NCI-H1436 treated with DMSO at 0.1 percent for 48 hours (cell line): ENCODE measurements around the gene IL12A.

ENCODE experiments used
- DNase-seq: peaks from one replicate; lab custom pipeline; 2025; lab: John Stamatoyannopoulos, UW

Gene IL12A

GRCh38 chr3:159988617-159989271, at the start of gene IL12A:
IL12A (plus strand) TSS chr3:159988835.
- no peak for DNase-seq

- DNase-seq: no peak
These were observed 47.3 kb upstream of the IL12A start for GRCh38 chr3:159941038-159942000.

- no peak for DNase-seq
These were observed 43.9 kb upstream of the IL12A start for GRCh38 chr3:159944781-159945180.

- DNase-seq: no peak
These were observed 42.7 kb upstream of the IL12A start for GRCh38 chr3:159945930-159946329.

- DNase-seq: no peak
These were observed 41.4 kb upstream of the IL12A start for GRCh38 chr3:159947220-159947619.

GRCh38 chr3:159948429-159949144, 40.0 kb upstream of the IL12A start:
- DNase-seq: no peak

GRCh38 chr3:159950156-159950898, 38.3 kb upstream of the IL12A start:
- no peak for DNase-seq

GRCh38 chr3:159951540-159951939, 37.1 kb upstream of the IL12A start:
- DNase-seq: no peak

GRCh38 chr3:159953325-159954085, 35.1 kb upstream of the IL12A start:
- no peak for DNase-seq

GRCh38 chr3:159960188-159961148, 28.2 kb upstream of the IL12A start:
- DNase-seq: no peak

- no peak for DNase-seq
These were observed 24.3 kb upstream of the IL12A start for GRCh38 chr3:159964166-159964973.

DNA sequence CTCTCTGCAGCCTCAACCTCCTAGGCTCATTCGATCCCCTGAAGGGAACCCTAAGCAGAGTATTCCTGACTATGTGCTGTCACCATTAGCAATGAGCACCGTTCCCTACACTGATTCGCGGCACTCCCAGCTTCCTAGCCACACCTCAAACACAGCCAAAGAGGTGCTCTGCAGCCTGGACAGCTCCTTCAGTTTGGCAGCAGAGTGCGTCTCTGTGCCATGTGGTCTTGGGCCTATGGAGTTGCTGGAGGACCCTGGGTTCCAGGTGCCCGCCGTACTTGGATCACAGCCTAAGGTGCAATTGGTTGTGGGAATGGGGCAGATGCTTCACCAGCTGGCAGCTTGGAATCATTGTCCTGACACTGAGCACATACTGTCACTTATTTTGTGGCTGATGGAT, 17.3 kb upstream of the IL12A start:
- no peak for DNase-seq

- DNase-seq: no peak
These were observed 11.3 kb upstream of the IL12A start for GRCh38 chr3:159977295-159977694.

- DNase-seq: no peak
These were observed 10.3 kb upstream of the IL12A start for GRCh38 chr3:159978353-159978752.

GRCh38 chr3:159978918-159979703, 9.5 kb upstream of the IL12A start:
- no peak for DNase-seq

GRCh38 chr3:159982442-159982974, 6.1 kb upstream of the IL12A start:
- DNase-seq: no peak

DNA sequence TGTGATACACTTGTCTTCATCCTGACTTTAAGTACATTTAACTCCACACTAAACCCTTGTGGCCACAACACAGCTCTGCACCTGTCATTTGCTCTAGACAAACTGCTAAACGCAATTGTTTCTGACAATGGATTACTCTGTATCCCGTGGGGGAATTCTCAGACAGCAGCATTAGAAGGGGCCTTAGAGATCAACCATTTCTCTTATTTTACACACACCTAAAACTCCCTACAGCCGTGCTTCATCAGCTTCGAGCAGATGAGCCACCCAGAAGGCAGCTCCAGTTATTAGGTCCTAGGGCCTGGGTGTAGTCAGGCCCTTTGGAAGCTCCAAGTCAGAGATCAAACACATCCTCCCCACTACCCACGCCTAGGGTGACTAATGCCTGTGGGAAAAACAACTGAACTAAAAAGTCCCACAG, 1.3 kb upstream of the IL12A start:
- DNase-seq: no peak
